Right lobe of liver (tissue), 4 donors: ENCODE measurements around the gene C19orf85.

ENCODE experiments used
- POLR2A ChIP-seq: fragments of 450-650 bp; IDR thresholded peaks from one replicate; pipeline ENCODE4 v1.6.1; 2017; ENCODE audit warnings: antibody characterized with exemption, mild to moderate bottlenecking
- TF ChIP-seq, protein P1 (sequence below), 4 donors: fragments of 200-600 bp in 3 of 4; fragments of 450-650 bp in 1 of 4; IDR thresholded peaks; one replicate each; pipeline versions ENCODE4 v1.5.1 to v1.8.0; 2016 to 2022; ENCODE audit warnings: antibody characterized with exemption in 4 of 4, mild to moderate bottlenecking in 2 of 4
- donor health status: DM: no; HTN: no; CAD: no.
- donor health status: DM: no; HTN: no; CAD: no.
- donor health status: DM: no; HTN: yes; CAD: no.

DNA sequence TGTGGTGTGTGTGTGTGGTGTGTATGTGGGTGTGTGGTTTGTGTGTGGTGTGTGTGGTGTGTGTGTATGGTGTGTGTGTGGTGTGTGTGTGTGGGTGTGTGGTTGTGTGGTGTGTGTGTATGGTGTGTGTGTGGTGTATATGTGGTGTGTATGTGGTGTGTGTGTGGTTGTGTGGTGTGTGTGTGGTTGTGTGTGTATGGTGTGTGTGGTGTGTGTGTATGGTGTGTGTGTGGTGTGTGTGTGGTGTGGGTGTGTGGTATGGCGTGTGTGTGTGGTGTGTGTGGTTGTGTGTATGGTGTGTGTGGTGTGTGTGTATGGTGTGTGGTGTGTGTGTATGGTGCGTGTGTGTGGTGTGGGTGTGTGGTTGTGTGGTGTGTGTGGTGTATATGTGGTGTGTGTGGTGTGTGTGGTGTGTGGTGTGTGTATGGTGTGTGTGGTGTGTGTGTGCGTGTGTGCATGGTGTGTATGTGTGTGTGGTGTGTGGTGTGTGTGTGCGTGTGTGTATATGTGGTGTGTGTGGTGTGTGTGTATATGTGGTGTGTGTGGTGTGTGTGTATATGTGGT is 30.1 kb downstream of the C19orf85 start:
- TF ChIP-seq, protein P1, sequence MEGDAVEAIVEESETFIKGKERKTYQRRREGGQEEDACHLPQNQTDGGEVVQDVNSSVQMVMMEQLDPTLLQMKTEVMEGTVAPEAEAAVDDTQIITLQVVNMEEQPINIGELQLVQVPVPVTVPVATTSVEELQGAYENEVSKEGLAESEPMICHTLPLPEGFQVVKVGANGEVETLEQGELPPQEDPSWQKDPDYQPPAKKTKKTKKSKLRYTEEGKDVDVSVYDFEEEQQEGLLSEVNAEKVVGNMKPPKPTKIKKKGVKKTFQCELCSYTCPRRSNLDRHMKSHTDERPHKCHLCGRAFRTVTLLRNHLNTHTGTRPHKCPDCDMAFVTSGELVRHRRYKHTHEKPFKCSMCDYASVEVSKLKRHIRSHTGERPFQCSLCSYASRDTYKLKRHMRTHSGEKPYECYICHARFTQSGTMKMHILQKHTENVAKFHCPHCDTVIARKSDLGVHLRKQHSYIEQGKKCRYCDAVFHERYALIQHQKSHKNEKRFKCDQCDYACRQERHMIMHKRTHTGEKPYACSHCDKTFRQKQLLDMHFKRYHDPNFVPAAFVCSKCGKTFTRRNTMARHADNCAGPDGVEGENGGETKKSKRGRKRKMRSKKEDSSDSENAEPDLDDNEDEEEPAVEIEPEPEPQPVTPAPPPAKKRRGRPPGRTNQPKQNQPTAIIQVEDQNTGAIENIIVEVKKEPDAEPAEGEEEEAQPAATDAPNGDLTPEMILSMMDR (IDR thresholded peaks at IDR 0.05): no peak
- TF ChIP-seq POLR2A: no peak
